Activated CD4-positive, alpha-beta T cell treated with anti-CD3 and anti-CD28 coated beads, Interleukin-2, amount 50 U/mL, for 48 hours (primary cell): Measurements from ENCODE around the gene POU2AF2.
"Not testable (repeated sequence)": the region's sequence is repeated elsewhere in the genome, so short reads cannot be mapped to it uniquely, and the experiment has no call there.

Experiments
- DNase-seq, 2 experiments: peaks; one replicate each; pipeline ENCODE4 v3.0.0-alpha.2; 2020

The POU2AF2 gene, protein sequence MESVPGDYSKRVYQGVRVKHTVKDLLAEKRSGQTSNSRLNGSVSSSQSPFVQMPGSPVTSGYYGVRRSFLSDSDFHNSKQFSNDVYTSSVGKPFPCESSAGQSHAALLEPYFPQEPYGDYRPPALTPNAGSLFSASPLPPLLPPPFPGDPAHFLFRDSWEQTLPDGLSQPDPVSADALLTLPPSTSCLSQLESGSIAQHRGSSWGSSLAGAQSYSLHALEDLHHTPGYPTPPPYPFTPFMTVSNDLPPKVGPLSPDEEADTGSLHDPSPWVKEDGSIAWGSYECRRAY

DNA sequence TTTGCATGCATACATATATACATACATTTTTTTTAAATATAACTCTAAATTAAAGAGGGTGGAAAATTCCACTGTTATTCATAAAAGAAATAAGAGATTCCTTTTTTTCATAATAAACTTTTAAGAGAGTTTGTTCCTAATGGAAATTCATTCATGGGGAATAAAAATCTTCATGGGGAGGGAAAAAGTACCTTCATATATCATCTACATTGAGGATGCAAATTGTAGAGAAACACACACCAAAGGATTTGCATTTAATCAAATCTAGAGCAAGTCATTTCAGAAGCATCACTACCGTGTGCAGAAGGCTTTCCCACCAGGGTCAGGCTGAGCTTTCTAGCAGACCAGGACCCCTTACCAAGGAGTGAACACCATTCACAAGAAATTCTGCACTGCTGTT is at the start of gene POU2AF2:
TSS of gene POU2AF2 (plus strand) at position 301 of the 400 bp plus-strand sequence. CDS start 129 bp downstream, outside the sequence.
- DNase-seq: no peak

DNA sequence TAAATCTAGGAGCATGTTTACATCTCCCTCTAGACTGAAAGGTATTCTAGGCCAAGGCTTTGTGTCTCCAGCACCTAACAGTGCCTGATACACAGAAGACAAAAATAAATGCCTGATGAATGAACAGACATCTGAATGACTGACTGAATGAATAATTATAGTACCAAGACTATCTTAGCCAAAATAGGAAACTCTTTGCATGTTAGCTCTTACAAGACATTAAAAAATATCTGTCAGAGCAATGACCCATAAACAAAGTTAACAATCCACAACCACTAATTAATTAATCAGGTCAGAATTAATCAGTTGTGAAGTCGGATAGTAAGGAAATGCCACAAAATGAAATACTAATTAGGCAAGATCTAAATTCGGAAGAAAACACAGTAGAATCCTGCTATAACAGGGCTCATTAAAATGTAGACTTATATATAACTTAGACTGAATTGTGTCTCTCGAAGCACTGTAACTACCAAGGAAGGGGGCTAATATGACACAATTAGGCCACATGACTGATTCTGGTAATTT is 45.5 kb upstream of the POU2AF2 start:
- no peak for DNase-seq

DNA sequence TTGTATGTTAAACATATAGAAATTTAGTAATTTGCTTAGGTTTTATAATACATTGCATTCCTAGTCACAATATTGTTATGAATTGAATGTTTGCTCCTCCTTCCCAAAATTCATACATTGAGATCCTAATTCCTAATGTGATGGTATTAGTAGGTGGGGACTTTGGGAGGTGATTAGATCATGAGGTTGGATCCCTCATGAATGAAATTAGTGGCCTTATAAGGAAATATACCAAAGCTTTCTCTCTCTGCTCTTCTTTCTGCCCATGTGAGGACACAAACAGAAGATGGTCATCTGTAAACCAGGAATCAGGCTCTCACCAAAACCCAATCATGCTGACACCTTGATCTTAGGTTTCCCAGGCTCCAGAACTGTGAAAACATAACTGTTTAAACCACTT is 41.3 kb upstream of the POU2AF2 start:
- DNase-seq: no peak

DNA sequence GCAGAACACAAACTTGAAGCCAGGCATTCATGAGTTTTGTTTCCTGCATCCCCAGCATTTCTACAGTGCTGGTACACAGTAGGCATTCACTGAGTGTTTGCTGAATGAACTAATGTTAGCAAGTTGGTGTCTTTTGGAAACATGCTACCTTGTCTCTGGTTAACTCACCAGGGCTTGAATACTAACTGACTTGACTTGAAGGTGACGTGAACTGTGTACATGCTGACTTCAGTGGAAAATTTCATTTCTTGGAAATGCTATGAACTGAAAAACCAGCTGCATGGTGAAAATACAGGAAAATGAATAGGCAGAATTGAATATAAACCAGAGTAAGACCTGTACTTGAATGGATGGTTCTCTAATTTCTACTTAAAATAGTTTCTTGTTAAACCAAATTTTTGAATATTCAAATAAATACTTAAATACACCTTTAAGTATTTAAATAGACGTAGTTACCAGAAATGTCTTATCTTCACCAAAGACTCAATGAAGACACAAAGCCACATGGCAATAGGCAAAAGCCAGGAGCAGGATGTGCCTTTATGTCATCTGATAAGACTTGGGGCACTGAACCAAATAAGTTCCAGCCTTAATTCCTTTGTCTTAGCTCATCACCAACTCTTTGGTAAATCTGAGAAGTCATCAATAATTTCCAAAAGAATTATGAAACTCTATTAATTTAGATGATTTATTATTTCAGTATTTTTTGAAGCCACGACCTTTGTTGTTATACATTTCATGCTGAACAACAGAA is 39.7 kb upstream of the POU2AF2 start:
- no peak for DNase-seq

DNA sequence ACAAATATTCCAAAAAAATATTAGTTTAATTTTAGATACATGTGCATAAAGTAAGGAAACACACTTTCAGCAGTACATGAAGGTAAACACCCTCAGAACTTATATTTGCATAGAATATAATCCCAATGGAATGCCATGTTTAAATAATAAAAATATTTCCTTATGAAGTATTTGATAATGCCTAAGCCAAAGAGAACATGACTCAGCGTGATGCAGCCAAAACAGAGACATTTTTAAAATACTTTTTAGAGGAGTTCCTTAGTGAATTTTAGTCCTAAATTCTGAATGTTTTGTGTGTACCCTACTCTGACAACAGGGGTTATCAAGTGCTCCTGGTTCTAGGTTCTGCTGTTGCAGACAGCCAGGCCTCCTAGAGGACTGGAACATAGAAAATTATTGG is 39.1 kb upstream of the POU2AF2 start:
- no peak for DNase-seq

DNA sequence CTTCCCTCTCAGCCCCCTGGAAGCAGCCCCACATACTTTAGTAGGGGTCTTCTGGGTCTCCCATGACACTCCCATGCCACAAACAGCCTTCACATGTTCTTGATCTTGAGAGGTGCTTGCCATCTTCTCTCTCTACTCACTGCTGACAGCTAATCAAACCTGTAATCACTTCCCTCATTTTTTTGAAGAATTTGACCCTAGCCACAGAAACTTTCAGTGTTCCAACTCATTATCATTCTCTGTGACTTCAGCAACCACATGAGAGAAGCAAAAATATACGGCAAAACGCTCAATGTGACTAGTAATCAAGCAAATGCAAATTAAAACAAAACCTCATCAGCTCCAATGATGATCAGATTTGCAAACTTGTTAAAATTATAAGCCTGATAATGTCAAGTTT is 38.3 kb upstream of the POU2AF2 start:
- DNase-seq: no peak

DNA sequence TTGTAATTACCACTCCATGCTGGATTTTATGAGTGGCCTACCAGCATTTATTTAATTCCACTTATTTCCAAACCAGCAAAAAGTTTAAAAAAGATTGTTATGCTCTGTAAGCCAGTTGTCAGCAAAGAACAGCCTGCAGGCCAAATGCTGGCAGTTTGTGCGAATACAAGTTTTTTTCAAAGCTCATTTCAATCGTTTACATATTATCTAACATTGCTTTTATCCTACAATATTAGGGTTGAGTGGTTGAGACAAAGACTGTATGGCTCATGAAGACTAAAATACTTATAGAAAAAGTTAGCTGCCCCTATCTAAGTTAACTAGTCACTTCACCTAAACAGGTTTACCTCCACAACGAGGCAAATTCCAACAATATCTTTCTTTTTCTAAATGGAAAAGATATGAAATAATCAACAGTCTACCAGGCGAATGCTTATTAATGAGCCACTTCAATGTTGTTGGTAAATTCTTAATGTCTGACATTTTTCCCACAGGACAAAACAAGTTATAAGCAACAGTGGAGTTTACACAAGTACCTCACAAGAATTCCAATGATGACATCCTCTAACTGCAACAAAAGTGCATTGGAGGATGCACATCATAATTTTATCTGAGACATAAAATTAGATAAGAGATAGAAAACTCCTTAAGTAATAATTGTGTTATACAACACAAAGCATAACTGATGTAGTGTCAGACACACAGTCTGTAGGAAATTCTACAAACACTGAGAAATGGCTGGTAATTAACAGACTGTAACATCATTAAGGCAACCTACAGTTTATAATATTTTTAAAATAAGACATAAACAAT is 35.8 kb upstream of the POU2AF2 start:
- no peak for DNase-seq

DNA sequence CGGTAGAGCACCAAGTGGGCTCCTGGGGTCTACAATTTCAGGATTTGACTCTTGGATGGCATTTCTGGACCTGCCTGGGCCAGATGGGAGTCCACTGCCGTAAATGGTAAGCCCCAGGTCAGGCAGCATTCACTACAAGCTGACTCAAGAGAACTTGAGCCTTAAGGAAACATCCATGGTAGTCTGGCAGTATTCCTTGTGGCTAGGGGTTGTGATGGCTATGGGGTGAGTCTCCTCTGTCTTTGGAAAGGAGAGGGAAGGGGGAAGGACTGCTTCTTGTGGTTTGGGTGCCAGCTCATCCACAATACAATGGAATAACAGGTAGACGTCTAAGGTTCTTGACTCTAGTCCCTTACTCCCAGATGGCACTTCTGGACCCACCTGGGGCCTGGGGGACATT is 32.3 kb upstream of the POU2AF2 start:
- no peak for DNase-seq

DNA sequence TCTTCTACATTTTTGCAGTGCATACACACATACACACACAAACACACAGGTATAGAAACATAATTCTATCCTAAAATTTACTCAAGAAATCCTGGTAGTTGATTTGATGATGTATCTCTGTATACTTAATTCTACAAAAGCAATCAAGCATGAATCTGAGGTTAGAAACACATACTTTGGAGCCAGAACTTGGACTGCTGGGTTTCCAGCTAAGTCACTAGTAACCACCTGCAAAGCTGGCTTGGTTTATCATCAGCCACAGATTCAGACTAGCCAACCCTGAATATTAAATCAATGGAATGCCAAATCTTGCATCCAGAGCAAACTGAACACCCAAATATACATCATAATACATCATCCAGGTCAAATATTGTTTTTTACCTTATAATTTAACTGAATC is 24.8 kb upstream of the POU2AF2 start:
- no peak for DNase-seq

DNA sequence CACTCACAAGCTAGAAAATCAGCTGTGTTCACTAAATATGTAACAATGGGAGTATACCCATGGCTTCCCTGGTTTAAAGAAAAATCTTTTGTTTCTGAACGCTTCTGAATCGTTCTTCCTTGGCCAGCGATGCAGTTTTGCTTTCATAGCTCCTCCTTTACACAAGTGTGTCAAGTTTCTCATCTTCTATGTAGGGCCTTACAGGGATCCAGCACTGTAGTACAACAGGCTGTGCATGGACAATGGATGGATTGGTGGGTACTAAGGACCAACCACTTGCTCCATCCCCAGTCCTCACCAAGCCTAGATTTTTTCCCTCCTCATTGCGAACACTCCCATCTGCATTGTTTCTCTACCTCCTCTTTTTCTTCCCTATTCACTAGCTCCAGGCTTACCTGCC is 24.3 kb upstream of the POU2AF2 start:
- no peak for DNase-seq

DNA sequence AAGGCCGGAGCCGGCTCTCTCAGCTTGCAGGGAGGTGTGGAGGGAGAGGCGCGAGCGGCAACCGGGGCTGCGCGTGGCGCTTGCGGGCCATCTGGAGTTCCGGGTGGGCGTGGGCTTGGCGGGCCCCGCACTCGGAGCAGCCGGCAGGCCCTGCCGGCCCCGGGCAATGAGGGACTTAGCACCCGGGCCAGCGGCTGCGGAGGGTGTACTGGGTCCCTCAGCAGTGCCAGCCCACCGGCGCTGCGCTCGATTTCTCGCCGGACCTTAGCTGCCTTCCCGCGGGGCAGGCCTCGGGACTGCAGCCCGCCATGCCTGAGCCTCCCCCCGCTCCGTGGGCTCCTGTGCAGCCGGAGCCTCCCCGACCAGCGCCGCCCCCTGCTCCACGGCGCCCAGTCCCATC is 23.6 kb upstream of the POU2AF2 start:
- not testable (repeated sequence) for DNase-seq

DNA sequence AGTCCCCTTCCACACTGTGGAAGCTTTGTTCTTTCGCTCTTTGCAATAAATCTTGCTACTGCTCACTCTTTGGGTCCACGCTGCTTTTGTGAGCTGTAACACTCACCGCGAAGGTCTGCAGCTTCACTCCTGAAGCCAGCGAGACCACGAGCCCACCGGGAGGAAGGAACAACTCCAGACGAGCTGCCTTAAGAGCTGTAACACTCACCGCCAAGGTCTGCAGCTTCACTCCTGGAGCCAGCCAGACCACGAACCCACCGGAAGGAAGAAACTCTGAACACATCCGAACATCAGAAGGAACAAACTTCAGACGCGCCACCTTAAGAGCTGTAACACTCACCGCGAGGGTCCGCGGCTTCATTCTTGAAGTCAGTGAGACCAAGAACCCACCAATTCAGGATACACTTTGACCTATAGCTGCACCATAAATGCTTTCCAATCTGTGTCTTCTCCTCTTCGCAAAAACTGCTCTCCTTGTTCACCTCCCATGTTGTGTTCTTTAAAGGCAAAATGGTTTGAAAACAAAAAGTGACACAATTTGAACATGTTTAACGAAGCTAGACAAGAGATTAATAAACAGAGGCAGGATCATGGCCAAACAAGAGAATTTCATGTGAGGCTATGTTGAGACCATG is 22.6 kb upstream of the POU2AF2 start:
- DNase-seq: peak in 1 of 2 experiments; percentile 10

DNA sequence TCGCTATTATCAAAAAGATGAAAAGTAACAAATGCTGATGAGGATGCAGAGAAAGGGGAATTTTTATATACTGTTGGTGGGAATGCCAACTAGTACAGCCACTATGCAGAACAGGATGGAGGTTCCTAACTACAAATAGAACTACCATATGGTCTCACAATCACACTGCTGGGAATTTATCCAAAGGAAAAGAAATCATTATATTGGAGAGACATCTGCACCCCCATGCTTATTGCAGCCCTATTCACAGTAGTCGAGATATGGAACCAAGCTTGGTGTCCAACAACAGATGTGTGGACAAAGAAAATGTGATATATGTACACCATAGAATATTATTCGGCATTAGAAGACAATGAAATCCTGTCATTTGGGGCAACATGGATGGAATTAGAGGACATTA is 19.6 kb upstream of the POU2AF2 start:
- no peak for DNase-seq

DNA sequence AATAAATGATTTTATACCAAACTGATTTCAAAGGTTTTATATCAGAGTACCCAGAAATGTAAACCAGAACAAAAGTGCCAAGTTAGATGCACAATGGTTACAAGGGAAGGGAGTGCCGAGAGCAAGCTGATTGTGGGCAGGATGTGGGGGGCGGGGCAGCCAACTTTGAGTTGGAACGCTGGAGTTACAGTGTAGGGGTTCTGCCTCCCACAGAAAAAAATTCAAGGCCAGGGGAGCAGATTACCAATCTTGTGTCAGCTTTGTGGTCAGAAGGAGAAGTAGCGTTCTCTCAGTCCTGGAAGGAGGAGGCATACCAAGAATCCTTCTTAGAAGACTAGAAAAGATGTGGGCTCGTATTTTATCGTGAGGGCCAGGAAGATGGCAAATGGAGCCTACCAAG is 15.9 kb upstream of the POU2AF2 start:
- peak; percentile 30 to 37 for DNase-seq

DNA sequence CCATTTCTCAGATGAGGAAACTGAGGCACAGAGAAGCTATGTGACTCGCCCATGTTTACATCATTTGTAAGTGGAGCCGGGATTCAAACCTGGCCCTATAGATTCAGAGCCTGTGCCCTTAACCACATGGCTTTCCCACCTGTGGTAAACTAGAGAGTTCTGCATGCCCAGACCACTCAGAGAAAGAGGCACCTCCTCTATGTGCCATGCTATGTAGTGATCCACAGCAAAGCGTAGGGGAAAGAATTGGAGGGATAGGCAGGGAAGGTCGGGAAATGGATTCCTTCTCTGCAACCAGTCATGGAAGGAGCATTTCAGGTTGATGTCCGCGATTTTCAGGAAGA is 15.4 kb upstream of the POU2AF2 start:
- DNase-seq: no peak

DNA sequence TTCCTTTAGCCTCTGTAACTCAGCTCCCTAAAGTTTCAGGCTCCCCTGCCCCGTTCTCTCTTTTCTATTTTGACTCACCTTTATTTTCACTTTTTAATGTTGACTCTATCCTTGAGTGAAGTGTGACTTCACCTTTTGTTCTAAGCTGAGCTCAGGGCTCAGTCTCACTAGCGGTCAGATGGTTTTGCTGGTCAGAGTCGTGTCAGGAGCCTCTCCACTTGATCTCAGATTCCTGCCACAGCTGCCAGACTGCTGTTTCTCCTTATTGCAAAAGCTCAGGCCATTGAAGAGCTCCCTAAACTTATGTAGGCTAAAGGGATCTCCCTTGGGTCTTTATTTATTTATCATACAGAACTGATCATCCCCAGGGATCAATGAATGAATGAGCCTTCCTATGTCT is 13.7 kb upstream of the POU2AF2 start:
- DNase-seq: no peak

DNA sequence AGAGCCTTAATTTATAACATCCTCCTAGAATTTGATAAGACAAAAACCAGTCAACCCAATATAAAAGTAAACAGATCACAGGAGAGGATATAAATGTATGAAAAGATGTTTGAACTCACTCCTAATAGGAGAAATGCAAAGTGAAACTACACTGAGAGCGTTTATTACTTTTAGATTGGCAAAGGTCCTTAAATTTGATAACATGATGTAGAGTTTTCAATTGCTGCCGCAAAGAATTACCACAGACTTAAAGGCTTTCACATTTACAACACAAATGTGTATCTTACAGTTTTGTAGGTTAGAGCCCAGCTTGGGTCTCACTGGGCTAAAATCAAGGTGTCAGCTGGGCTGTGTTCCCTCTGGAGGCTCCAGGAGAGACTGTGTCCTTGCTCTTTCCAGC is 9.1 kb upstream of the POU2AF2 start:
- DNase-seq: no peak

DNA sequence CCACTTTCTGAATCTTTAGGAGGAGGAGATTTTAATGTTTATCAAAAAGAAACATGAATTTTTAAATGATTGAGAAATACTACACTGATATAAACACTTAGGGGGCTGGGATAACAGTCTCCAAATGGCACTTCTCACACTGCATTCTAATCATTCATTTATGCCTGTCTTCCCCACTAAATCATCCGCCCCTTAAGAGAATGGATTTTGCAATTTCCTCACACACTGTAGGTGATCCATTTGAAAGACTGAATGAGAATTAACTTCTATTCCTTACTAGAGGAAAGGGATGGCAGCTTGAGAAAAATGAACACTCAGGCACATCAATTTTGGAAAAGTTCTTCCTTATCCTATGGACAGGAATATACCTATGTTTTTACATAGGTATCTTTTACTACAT is 7.6 kb upstream of the POU2AF2 start:
- DNase-seq: no peak

DNA sequence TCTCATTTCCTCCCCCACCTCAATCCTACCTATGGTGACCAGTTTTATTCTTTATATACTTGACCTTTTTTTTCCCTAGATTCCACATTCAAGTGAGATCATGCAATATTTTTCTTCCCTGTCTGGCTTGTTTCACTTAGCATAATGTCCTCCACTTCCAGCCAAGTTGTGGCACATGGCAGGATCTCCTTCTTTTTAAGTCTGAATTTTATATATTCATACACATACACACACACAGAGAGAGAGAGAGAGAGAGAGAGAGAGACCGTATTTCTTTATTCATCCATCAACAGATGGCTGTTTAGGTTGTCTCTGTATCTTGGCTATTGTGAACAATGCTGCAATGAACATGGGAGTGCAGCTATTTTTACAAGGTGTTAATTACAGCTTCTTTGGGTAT is 1.4 kb downstream of the POU2AF2 start:
- DNase-seq: no peak

DNA sequence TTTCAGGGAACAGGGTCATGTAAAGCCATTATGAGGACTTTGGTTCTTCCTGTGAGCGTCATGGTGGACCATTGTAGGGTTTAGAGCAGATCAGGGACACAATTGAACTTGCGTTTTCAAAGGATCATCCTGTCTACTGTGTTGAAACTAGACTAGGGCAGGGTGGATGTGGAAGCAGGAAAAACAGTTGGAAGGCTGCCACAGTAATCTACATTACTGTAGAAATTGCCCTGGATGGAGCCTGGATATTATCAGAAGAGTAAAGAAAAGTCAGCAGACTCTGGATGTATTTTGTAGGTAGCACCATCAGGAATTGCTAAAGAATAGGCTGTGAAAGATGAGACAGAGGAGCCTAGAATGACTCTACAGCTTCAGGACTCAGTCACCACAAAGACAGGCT is 5.4 kb downstream of the POU2AF2 start:
- DNase-seq: no peak

DNA sequence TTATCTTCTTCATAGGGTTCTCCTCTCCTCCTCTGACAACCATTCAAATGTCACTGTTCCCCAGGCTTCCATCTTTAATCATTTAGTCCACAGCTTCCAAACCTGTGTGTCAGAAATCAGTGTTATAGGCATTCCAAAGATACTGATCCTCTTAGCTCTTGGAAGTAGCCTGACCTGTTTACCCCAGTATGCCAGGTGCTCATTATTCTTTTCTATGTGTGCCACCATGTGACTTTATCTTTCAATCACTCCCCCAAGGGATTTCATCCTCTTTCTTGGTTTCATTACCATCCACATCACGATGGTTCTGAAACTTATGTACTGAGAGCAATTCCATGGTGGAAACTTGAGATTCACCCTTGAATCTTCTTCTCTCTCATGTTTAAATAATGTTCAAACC is 7.6 kb downstream of the POU2AF2 start:
- DNase-seq: no peak

DNA sequence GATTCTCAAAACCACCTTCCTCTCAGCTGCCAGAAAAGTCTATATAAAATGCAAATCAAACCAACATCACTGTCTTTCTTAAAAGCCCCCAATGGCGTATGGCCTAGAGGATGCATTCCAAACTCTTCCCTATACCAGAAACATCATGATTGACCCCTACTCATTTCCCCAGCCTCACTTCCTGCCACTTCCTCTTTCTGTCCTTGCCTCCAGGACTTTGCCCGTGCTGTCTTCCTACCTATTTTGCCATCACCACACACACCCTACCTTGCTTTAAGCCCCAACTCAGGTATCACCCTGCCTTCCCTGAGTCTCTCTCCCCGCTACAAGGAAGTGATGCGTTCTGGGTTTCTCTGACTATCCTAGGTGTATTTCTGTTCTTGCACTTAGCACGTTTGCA is 8.1 kb downstream of the POU2AF2 start:
- no peak for DNase-seq

DNA sequence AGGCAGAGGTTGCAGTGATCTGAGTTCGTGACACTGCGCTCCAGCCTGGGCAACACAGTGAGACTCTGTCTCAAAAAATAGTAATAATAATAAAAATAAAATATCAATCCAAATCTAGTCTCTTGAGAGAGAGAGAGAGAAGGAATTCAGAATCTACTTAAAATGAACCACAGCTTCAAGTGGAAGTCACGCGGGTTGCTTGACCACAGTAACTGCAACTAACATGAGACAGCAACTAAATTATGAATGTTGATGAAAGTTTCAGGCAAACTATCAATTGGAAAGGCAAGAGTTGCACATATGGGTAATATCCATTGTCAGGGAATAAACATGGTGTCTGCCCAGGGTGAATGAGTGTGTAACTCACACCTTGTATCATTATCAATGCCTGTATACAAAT is 12.5 kb downstream of the POU2AF2 start:
- no peak for DNase-seq
